HG03139 (cell line): Measurements from ENCODE around the gene ARL8B.

Experiments
- ATAC-seq: cut with Tn5 transposase; IDR thresholded peaks from one replicate; pipeline ENCODE4 v1.9.1; 2021; ENCODE audit not compliant: unreplicated experiment

Gene ARL8B

GRCh38 chr3:5186089-5186857, 64.2 kb downstream of the ARL8B start:
- ATAC-seq: no peak

DNA sequence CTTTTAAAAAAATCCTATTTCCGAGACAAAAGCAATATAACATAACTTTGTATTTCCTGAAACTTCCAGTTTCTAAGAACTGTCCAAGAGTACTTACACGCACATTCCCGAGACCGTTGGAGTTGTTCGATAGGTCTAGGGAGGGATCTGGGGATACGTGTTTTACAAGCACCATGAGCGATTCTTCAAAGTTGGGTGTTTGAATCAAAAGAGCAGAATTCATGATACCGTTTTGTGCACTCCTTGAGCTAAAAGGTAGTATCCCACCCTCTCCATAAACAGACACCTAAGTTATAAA, 64.7 kb downstream of the ARL8B start:
- no peak for ATAC-seq

DNA sequence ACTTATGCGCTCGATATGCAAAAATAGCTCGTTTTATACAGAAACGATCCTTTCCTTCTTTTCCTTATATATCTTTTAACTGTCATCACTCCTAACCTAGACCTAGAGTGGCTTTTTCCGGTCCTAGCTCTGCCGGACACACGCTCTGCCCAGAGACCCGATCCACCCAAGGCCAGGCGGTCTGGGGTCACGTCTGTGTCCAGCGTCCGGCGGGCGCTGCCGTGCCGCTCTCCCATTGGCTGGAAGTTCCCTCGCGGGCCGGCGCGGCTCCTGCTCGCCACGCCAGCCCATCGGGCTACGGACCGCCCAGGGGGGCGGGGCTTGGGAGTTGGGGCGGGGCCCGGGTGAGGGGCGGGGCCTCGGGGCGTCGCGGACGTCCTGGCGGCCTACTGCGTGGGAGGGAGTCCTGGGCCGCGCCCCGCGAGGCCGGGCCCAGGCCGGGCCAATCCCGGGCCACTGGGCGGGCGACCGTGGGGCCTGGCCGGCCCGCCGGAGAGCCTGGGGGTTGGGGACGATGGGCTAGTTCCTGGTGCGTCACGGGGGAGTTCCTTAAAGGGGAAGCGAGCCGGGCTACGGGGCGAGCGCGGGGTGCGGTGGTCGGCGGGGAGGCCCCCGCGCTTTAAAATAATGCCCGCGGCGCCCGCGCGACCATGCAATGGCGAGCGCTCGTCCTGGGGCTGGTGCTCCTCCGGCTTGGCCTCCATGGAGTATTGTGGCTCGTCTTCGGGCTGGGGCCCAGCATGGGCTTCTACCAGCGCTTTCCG, 65.2 kb downstream of the ARL8B start, which contains the start of gene EDEM1:
Gene EDEM1, plus strand, starts transcription at position 552 of the 764 bp plus-strand sequence. Its CDS starts 99 bp downstream, at position 651.
- ATAC-seq: peak; percentile 80

- peak; percentile 15 for ATAC-seq
Observed at GRCh38 chr3:5187920-5188418, 65.9 kb downstream of the ARL8B start.

GRCh38 chr3:5188419-5189221, 66.5 kb downstream of the ARL8B start:
- no peak for ATAC-seq

- ATAC-seq: no peak
Observed at GRCh38 chr3:5190147-5190791, 68.2 kb downstream of the ARL8B start.

DNA sequence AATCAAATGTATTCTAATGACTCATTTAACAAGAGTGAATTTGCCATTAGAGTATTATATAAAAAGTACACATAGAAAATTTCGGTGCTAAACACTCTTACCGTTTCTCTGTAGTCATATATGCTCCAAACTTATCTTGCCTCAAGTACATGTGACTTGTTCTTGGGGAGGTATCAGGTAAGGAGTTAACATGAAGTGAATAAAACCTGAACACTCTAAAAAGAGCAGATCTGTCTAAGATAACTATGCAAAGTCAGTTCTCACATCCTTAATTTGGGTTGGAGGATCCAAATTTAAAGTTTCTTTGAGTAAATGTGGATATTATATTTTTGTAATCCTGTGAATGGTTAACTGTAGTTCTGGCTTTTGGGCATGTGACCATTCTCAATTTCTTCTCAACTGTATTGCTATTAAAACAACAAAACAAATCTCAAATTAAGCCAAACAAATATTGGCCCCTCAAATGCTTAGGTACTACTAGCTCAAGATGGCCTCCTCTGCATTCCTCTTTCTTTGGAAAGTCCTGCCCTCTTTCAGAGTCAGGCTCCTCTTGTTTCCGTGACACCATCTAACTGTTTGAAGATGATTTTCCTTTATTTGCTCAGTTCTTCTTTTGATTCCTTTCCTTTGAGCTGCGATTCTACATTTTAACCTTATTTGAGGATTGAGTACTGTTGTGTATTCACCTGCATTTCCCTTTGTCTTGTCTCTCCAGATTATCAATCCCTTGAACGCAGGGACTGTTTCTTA, 69.6 kb downstream of the ARL8B start:
- ATAC-seq: no peak

DNA sequence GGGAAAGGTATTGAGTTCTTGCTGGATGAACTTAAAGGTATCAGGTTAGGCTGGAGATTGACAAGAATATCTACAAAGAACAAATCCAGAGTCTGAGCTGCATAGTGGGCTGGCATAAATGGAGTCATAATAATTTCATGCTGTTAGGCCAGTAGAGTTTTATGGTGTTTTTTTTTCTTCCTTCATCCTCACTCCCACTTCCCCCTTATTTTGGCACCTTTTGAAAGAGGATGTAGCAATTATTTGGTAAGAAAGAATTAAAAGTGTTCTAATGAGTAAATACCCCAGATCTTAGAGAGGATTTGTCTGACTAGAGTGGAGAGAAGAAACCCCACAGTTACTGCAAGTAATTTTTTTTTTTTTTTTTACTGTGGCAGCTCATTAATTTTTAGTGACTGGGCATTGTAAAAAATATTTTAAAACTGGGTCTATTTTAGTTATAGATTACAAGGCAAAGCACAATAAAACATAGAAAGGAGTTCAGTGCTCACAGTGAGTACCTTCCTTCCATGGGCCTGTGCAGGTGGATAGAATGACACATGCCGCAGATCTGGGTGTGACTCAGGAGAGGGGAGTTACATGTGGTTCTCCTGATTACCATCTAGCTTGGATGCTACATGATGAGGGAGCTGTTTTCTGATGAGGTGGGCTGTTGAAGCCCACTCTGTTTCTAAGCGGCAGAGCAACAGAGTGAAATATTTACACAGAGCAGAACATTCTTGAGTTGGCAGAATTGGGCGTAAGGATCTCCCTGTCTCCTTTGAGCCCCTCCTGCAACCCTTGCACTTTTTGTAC, 70.7 kb downstream of the ARL8B start:
- no peak for ATAC-seq

GRCh38 chr3:5194341-5194740, 72.2 kb downstream of the ARL8B start:
- ATAC-seq: no peak

DNA sequence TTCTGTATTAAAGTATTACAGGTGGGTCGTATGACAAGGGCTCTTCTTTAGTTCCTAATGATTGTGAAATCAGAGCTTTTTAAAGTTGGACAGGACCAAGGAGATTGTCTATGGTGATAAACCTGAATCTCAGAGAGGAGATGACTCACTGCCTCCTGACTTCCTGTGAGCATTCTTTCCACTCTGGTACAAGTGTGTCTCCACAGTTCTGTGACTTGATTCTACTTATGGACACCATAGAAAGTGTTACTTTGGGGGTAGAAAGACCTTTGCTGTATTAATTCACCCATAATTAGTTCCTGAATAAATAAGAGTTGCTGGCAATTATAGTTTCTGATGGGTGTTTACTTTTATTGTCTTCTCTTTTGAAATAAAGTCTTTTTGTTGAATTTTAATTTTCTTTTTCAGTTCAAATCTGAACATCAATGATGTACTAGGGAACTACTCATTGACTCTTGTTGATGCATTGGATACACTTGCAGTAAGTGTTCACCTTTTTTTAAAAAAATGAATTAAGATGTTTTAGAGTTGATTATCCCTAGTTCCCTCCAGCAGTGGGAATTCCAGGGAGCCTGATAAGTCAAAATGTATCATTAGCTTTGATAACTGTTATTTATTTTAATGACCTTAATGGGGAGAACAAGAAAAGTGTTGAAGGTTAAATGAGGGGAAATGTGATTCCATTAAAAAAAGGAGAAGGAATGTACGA, 72.9 kb downstream of the ARL8B start:
- peak; percentile 35 for ATAC-seq

GRCh38 chr3:5195605-5196004, 73.5 kb downstream of the ARL8B start:
- no peak for ATAC-seq

DNA sequence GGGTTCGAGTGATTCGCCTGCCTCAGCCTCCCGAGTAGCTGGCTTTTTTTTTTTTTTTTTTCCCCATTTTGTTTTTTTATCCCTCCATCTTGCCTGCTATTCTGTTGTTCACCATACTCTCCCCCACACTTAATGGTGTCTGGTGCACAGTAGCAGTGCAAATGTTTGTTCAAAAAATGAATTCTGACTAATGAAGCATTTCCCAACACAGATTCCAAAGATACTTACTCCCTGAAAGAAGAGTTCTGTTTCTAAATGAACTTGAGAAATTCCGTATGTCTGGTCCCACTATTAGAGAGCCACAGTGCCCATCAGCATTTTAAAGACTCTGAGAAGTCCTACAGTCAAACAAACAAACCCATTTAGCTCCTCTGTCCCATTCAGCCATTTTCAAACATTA, 74.9 kb downstream of the ARL8B start:
- ATAC-seq: no peak

- ATAC-seq: peak; percentile 57
Observed at GRCh38 chr3:5197470-5198312, 75.6 kb downstream of the ARL8B start.

GRCh38 chr3:5198313-5198677, 76.2 kb downstream of the ARL8B start:
- no peak for ATAC-seq

DNA sequence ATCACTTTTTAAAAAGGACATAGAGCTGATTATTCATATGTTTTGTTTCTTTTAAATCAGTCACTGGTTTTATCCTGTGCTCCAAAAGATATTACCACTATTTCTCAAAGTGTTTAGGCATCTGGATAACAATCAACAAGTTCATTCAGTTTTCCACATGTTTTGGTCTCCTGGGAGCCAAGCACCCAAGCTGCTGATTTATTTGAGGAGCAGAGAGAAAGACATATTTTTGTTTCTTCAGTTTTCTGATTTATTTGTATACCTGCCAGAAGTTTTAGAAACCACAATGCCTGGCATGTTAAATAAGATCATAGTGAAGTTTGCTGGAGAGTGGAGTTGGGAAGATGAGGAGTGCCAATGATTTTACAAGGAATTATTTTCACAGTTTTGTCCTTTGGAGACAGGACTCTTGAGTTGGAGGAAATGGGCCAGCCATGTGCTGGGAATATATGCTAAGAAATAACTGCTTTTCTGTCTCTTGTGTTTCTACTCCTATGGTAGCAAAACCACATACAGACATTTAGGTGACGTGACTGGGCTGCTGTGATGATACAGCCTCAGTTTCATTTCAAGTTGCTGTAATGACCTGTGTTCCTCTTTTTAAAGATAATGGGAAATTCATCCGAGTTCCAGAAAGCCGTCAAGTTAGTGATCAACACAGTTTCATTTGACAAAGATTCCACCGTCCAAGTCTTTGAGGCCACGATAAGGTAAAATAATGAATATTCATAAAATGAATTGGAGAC, 77.1 kb downstream of the ARL8B start:
- peak; percentile 34 for ATAC-seq

GRCh38 chr3:5201536-5201935, 79.4 kb downstream of the ARL8B start:
- ATAC-seq: no peak

DNA sequence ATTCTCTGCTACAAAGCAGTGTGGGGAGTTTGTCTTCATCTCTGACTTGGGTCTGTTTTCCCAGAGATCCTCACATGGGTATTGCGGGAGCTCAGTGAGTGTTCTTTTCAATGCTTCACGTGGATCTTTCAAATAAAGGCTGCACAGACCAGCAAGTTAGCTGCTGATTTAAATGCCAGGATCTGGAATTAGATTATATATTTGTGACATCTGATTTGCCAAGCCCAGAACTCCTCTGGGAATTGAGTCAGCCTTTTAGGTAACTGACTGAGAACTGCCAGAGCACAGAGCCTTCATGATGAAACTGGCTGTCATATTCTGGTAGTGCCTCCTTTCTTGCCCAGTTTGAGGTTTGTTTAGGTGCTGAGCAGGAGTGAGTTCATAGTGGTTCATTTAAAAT, 80.1 kb downstream of the ARL8B start:
- no peak for ATAC-seq
